GM19372 (cell line): ENCODE measurements around the gene TAS2R41.

Source experiments
- ATAC-seq: cut with Tn5 transposase; IDR thresholded peaks from one replicate; pipeline ENCODE4 v1.9.1; 2021; ENCODE audit warnings: mild to moderate bottlenecking, low read depth, moderate library complexity; ENCODE audit not compliant: unreplicated experiment

Gene TAS2R41

DNA sequence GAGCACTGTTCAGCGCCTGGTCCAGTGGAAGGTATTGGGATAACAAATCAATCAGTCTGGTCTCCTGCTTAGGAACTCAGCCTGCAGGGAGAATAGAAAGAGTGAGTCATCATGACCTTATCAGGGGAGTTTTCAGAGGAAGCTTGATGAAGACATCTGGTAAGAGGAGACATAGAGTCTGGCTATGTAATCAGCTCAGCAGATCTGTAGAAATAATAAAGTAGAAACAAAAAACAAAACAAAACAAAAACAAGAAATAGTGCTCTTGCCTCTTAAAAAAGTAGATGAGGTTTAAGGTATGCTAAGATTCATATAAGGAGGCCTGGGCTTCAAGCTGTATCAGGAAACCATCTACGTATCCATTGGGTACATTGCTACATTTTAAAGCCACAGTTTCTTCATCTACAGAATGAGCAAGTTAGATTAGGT, 14.4 kb downstream of the TAS2R41 start:
- ATAC-seq: no peak

DNA sequence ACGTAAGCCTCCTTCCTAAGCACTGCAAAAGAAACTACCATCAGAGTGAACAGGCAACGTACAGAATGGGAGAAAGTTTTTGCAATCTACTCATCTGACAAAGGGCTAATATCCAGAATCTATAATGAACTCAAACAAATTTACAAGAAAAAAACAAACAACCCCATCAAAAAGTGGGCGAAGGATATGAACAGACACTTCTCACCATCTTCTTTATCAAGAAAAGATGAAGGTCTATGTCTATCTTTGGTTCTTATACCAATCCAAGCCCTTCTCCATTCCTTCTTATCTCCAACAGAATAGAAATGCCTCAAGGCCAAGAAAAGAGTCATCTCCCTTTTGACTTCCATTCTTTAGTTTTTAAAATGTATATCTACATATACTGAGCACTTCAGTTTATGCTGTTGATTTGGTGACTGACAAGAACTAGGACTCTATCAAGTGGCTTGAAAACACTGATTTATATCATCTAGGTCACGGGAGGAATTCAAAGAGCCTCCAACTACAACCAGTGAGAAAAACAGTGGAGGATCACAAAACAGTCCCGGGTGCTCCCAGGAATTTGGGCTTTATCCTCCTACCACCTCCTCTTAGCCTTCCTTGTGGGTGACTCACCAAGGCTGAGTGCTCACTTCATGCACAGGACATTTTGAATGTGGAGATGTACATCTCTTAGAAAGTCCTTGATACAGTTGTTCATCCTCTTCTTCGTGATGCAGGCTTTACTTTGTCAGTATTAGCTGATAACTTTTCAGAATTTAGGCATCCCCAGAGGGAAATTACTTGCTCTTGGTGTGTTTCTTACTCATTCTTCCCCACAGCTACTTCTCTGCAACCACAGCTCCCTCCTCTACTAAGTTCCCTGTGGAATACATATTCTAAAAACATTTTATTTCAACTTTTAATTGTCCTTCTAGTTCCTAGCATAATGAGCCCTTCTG, 15.4 kb downstream of the TAS2R41 start:
- no peak for ATAC-seq

DNA sequence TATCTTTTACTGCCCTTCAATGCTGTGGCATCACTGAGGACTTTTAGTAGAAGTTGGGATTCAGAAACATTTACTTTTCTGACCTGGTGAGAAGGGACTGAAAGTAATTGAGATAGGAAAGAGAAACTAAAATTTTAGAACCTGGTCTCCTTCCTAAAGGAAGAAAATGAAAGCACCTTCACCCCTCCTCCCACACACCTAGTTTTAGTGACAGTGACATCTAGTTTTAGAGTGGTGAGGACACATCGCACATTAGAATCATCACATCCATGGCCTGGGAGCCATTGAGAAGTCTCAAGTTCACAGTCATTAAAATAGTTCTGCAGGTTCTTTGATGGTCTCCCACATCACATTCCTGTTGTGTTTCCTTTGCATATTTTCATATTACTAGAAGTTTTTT, 16.1 kb downstream of the TAS2R41 start:
- no peak for ATAC-seq

DNA sequence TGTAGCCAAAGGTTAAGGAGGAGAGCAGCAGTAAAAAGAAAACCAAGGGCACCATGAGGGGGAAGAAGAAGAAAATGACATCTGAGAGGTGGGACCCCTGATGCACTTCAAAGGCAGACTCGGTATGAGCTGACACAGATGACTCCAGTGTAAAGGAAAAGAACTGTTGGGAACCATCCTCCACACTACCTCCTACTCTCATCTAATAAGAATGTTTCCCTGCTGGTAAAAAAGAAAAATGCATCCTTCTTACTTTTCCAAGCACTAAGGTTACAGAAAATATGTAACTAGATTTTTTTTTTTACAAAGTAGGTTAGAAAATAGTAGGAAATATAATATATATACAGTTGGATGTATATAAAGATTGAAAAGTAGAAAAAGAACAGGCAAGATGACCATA, 16.9 kb downstream of the TAS2R41 start:
- ATAC-seq: no peak

DNA sequence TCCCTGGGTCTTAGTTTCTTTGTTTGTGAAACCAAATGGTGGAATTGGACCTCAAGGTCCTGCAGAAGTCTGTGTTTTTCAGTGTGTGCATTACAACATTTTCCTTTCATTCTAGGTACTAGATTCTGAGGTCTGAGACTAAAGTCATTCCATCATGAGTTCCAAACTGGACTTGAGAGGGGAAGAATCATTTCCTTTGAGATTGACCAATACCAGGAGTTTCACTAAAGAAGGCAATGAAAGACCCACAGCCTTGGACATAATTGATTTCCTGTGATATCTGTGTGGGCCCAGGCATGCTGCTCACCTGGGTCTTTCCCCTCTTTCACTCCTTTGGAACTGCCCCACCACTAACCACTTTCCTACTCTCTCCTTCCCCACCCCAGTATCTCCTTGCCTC, 18.2 kb downstream of the TAS2R41 start:
- ATAC-seq: no peak

DNA sequence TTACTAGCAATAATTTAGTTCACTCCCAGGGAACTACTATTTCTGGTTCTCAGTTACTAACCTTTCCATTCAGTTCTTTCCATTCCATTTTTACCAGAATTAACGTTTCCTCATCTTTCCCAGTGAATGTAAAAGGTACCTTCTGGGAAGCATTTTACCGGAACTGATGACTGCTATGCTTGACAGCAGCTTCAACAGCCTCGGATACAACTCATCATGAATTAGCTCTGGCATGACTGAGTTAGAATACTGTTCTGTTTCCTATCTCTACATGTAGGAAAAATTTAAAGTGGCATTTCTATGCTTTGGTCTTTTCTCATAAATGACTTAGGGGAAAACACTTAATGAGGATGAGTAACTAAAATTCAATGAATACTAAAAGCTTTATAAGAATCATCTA, 18.6 kb downstream of the TAS2R41 start:
- no peak for ATAC-seq

DNA sequence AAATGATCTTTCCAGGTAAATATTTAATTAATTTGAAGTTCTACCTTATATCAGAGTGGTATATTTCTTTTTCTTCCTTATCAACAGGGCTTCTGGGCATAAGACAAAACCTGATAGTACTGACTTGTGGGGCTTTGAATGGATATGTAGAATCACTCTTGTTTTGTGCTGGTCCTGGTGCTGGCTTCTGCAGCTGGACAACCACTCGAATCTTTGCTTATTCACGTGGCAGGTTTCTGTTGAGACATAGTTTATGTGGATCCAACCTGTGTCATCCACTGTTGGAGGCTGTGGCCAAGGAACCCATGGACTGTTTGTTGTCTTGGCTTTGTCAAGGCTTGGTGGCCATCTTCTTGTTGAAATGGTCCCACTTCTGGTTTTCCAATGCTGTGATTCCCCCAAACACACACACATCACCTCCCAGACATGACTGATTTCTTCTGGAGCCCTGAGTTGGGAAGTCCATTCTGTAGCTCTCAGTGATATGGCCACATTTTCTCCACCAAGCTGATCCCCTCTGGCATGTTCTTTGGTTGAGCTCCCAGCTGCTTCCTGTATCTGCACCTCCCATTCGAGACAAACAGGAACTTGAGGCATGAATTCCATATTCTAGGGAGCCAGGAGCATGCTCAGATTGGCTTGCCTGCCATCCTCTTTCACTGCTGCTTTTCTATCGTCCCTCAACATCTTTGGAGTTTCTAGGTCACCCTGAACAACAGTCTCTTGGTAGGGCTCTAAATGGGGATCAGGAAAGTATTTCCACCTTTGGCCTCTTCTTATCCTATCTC, 19.5 kb downstream of the TAS2R41 start:
- no peak for ATAC-seq

DNA sequence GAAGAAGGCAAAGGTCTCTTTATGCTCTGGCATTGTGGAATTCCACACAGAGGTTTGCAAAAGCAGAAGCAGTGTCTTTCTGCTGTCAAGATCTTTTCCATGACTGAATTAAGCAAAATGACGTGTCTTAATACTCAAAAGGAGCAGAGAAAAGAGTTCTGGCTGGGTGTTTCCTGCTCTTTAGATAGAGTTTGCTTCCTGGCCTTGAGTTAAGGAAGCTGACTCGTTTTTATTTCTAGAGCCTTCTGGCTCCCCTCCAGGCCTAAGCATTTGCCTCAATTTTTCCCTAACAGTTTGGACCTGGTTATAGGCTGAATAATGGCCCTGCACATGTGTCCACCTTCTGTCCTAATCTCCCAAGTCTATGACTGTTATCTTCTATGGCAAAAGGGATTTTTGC, 21.6 kb downstream of the TAS2R41 start:
- no peak for ATAC-seq

DNA sequence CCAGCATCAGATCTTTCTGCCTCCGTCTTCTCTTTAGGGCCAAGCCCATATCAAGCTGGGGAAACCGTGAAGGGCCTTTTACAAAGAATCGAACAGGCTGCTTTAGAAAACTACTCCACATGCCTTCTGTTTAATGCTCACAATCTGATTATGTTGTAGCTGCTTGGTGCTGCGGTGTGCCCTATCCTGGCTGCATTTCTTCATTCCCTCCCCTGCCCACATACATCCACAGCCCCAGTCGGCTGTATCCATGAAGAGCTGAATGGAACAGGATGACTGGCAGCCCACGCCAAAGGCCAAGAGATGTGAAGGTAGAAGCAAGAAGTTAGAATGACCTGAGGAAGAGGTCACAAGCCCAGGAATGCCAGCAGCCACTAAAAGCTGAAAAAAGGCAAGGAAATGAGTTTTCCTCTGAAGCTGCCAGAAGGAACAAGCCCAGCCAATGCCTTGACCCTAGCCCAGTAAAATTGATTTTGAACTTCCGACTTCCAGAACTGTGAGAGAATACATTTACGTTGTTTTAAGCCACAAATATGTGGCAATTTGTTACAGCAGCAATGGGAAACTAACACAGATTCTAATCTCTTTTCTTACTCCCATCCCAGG, 22.2 kb downstream of the TAS2R41 start:
- ATAC-seq: no peak

DNA sequence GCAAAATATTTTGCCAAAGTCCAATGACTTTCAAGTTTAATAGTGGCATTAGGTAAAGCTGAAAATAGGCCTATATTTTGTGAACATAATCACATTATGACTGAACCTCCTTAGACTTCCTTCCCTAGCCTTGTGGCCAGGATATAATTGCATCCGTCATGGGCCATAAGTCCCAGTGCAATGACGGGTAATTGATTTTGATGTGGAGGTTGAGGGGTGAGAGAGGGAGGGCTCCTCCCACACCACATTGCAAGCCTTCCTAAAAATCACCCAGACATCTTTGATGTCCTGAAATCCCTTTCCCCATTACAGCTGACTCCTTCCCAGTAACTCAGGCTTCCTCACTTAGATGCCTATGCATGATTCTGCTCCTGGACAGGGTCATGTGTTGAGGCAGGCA, 25.6 kb downstream of the TAS2R41 start:
- no peak for ATAC-seq

DNA sequence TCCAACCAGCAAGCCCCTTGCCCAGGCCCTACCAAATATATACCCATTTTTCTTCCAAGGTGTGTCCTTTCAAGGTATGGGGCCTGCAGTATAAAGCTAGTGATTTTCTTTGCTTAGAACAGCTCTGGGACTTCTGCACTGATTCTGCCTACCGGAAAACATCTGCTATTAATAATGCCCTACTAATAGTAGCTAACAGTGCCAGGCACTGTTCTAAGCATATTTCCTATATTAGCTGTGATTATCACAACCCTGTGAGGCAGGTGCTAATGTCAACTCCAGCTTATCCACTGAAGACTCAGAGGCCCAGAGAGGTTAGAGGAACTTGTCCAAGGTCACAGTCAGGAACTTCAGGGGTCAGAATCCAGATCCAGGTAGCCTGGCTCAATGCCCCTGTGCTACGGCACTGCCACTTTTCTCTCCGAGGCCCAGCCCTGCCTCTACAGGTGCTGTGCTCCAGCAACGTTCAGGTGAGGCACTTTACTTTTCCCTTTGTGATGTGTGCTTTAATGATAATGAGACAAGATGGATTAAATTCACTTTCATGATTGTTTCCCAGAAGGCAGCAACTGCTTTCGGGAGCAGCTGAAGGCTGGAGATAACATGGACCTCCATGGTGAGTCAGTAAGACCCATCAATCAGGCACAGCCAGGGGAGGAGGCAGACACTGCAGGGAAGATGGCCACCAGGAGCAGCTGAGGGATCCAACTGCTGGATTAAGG, 26.7 kb downstream of the TAS2R41 start:
- ATAC-seq: no peak

DNA sequence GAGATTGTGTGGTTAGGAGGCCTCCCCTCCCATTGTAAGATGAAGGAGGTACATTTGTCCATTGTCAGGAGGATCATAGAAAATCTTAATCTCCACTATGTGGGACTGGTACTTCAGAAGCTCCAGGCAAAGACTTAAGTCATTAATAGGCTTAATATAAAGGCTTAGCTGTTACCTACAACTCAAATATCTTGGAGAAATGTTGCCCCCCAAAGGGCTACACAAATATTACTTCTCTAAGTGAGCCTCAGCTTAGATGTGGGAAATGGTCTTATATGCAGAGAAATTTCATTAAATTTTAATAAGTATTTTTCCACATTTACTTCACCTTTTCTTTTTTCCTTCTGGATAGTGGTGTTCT, 27.2 kb downstream of the TAS2R41 start:
- ATAC-seq: no peak

DNA sequence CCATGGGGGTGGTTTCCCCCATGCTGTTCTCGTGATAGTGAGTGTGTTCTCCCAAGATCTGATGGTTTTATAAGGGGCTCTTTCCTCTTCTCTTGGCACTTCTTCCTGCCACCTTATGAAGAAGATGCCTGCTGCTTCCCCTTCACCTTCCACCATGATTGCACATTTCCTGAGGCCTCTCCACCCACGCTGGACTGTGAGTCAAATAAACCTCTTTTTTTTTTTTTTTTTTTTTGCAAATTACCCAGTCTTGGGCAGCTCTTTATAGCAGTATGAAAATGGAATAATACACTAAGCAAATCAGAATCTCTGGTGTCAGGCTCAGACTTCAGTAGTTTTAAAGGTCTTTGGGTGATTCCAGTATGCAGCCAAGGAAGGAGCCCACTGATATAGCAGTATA, 28.2 kb downstream of the TAS2R41 start:
- no peak for ATAC-seq

DNA sequence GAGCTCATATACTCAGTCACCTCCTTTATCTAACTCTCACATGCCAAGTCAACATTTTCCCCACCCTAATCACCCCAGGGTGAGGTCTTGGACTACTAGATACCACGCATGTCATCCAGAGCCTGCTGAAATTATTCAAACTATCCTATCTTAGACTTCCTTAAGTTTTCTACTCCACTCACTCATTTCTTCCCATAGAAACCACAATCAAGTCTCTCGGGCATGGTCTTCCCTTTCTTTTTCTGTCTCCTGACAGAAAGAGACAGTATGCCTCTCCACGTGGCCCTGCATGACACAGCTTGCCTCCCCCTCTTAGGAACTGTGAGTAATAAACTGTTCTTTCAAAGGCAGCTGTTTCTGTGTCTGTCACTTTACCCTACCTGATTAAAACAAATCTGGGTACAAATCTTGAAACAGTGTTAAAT, 29.4 kb downstream of the TAS2R41 start:
- ATAC-seq: no peak

DNA sequence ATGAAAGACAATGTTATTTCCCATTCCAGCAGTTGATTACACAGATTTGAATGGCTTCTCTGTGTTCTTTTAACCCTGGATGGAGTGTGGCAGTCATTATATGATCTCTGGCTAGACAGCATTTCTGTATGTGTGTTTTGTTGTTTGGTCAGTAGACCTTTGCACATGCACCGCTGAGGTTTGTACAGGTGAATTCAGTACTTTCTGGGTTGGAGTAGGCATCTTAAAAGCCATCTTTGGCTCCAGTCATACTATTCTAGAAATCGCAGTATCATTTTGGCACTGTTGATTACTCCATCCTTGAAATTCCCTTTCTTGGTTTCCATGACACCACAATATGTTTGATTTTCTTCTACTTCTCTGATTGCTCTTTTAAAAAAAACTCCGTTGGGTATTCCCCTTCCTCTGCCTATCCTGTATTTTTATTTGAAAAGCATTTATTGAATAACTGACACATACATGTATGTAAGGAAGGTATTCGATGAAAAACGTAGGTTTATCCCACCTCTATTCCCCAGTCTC, 29.9 kb downstream of the TAS2R41 start:
- ATAC-seq: no peak

DNA sequence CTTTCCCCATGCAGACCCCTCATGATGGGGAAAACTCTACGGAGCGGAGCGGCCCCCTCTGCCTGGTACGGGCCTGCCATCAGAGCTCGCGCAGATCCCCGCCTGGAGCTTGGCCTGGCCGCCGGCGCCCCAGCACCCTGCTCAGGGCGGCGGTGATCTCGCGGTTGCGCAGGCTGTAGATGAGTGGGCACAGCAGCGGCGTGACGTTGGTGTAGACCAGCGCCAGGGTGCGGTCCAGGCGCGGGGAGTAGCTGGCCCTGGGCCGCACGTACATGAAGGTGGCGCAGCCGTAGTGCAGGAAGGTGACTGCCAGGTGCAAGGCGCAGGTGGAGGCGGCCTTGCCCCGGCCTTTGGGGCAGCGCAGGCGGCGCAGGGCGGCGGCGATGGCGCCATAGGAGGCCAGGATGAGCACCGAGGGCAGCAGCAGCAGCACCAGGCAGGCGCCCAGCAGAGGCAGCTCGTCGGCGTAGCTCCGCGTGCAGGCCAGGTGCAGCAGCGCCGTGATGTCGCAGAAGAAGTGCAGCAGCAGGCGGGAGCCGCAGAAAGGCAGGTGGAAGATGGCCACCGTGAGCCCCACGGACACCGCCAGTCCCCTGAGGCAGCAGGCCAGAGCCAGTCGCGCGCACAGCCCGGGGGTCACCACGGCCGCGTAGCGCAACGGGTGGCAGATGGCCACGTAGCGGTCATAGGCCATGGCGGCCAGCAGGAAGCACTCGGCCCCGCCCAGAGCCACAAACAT, 33.4 kb downstream of the TAS2R41 start:
- ATAC-seq: no peak

DNA sequence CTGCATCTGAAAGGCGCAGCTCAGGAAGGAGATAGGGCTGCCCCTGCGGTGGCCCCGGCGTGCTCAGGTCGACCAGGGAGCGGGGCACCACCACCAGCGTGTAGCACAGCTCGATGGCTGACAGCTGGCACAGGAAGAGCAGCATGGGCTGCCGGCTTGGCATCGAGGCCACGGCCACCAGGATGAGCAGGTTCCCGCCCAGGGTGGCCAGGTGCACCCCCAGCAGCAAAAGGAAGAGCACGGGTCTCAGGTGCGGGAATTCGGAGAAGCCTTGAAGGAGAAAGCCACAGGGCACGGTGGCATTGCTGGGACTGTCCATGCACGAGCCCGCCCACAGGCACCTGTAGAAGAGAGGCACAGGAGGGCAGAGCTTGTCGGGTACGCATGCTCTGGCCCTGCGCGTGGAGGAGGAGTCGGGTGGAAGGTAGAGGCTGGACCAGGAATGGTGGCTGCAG, 33.9 kb downstream of the TAS2R41 start:
- ATAC-seq: no peak

DNA sequence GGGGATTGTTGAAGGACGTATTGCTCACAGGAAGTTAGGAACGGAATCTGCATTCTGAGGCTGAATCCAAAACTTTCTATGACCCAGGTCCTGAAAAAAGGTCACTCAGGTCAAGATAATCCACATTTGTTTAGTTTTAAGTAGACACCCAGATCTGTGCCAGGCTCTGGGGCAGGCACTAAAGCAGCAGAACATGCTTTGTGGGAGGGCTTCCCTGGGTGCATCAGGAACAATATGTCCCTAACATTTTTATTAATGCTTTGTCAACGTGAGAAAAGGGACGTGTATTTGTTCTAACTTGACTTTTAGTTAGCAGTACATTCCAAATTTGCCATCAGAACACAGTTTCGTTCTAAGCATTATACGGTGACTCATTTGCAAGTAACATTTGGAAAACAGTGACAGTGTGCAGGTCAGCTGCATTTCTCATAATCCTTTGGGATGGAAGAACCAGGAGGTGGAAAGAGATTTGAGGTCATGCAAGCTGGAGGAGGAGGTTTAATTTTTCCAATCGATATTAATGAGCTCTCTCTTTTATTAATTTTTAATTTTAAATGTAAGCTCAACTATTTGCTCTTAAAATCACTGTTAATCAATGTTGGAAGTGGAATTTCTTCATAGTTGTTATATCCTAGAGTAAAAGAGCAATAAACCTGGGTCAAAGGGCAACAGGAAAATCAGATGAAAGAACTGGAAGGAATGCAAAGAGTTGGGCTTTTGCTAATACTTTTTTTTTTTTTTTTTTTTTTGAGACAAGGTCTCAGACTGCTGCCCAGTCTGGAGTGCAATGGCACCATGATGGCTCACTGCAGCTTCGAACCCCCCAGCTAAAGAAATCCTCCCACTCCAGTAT, 35.0 kb downstream of the TAS2R41 start:
- ATAC-seq: no peak

DNA sequence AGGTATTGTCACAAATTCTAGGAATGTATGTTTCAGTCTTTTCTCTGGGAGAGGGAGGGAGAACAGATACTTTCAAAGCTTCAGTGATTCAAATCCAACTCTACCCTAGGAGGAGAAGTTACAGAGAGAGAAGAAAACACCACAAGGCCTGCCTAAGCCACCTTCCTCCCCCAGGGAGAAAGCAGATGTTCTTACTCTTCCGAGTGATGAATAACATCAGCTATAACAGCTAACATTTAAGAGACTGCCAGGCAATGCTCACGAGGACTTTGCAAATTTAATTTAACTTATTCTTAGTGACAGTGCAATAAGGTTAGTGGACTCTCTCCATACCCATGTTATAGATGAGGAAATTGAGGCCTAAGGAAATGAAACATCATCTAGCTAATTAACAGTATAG, 36.8 kb downstream of the TAS2R41 start:
- ATAC-seq: no peak
